GM18517 (cell line): ENCODE data around the gene RBMS3.
"Not testable (repeated sequence)": the region's sequence is repeated elsewhere in the genome, so short reads cannot be mapped to it uniquely, and the experiment has no call there.

Source experiments
- ATAC-seq: cut with Tn5 transposase; IDR thresholded peaks from one replicate; pipeline ENCODE4 v1.9.1; 2021; ENCODE audit warnings: mild to moderate bottlenecking, moderate library complexity; ENCODE audit not compliant: unreplicated experiment

The RBMS3 gene

DNA sequence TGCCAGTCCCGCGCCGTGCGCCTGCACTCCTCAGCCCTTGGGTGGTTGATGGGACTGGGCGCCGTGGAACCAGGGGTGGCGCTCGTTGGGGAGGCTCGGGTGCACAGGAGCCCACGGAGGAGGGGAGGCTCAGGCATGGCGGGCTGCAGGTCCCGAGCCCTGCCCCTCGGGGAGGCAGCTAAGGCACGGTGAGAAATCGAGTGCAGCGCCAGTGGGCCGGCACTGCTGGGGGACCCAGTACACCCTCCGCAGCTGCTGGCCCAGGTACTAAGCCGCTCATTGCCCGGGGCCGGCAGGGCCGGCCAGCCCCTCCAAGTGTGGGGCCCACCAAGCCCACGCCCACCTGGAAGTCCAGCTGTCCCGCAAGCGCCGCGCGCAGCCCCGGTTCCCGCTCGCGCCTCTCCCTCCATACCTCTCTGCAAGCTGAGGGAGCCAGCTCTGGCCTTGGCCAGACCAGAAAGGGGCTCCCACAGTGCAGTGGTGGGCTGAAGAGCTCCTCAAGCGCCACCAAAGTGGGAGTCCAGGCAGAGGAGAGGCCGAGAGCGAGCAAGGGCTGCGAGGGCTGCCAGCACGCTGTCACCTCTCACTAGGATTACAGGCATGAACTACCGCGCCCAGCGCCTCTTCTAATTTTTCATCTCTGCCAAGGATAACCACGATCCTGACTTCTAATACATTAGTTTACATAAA, 192.8 kb downstream of the RBMS3 start:
- ATAC-seq: not testable (repeated sequence)

DNA sequence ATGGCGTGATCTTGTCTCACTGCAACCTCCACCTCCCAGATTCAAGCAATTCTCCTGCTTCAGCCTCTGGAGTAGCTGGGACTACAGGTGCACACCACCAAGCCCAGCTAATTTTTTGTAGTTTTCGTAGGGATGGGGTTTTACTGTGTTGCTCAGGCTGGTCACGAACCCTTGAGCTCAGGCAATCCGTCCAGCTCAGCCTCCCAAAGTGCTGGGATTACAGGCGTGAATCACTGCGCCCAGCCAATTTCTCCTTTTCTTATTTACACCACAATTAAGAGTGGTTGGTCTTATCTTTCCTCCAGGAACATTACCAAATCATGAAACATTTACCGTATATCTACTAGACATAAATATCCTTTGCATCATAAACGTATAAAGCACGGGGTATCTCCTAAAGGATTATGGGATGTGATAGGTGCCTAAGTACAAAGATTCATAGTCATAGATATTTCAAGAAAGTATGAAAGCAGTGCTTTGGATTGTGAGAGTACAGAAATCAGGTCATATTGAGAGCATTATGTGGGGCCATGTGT, 194.5 kb downstream of the RBMS3 start:
- no peak for ATAC-seq

DNA sequence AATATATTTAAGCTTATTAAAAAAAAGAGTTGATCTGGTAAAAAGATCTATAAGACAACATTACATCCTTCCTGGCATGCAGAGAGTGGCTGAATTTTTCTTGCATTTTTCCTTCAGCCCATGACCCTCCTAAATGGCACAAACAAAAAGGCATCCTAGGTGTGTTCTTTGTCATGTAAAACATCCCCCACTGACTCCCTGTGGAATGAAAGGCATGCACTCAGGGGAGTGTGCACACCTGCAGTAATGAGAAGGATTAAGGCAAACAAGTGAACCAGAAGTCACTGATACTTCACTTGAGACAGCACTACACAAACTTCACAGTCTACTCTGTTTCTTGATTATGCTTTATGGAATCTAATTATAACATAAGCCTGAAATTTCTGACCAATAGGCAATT, 195.0 kb downstream of the RBMS3 start:
- ATAC-seq: no peak

GRCh38 chr3:29478611-29479010, 197.7 kb downstream of the RBMS3 start:
- no peak for ATAC-seq

- ATAC-seq: no peak
Observed at GRCh38 chr3:29481249-29481648, 200.4 kb downstream of the RBMS3 start.

DNA sequence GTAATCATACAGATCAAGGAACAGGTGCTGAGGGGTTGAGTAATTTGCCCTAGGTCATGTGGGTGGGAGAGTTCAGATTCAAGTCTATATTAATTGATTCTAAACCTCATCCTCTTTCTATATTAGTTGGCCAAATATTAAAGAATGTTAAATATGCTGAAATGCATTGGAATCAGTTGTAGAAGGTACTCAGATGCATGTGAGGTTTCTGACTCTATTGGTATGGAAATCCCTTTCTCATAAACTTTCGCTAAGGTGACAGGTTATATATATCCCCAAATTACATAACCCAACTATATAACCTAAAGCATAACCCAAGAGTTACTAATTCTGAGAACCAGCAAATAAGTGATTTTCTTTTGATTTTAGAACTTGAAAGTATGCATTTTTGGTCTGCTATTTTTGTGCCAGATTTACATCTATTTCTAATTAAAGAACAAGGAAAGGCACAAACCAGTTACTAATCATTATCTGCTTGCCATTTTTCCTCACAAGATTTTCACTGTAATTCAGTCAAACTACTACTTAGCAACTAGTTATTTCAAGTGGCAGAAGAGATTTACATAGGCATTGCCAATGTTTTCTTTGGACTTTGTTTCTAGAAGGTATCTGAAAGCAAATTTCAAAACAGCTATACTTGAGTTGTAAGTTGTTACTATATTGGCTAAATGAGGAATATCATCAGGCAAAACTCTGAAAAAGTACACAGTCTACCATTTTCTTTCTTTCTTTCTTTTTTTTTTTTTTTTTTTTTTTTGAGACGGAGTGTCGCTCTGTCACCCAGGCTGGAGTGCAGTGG, 201.3 kb downstream of the RBMS3 start:
- ATAC-seq: no peak

DNA sequence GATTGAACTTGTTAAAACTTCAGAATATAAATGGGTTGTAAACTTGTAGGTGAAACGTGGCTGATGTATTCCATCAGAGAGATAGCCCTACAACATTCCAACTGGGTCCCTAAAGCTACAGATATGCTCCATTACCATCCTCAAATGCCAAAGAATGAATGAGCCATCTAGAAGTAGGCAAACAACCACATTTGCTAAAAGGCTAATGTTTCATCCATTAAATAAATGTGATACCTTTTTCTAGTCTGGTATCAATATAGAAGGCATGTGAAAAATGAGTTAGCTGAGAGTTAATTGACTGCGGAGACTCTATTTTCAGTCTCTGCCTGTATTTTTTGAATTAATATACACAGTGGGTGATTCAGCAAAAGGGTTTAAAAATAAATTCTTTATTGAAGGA, 203.8 kb downstream of the RBMS3 start:
- no peak for ATAC-seq

DNA sequence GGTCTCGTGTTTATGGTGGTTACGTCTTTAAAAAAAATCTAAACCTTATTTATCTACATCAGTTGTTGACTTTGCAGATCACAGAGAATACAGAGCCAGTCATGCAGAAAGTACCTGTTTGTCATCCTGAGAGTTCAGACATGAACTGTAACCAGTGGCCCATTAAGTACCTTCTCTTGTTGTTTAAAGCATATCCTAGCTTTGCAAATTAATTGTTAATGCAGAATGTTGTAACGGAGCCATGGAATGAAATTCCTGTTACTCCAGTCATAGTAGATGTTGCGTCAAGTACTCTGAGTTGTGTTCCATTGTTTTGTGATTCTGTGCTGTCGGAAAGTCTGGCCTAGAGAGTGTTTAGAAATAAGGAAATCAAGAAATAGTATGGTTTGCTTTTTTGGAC, 205.2 kb downstream of the RBMS3 start:
- no peak for ATAC-seq

- ATAC-seq: no peak
Observed at GRCh38 chr3:29486917-29487316, 206.0 kb downstream of the RBMS3 start.

DNA sequence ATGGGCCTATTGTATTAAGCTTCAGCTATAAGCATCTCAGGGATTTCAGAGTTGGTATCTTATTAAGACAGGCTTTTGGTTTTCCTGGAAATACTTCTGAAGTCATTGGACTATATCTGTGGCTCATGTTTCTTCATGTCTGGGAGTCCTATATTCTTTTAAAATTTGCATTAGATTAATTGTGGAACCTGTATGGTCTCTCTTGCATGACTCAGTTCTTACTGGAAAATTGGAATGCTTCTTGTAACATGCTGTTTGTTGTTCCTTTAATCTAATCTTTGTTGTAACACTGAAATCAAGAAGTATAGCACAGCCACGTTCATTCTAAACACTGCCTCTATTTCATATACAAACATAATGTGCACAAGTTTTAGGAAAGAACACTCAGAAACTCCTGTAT, 208.1 kb downstream of the RBMS3 start:
- ATAC-seq: no peak

DNA sequence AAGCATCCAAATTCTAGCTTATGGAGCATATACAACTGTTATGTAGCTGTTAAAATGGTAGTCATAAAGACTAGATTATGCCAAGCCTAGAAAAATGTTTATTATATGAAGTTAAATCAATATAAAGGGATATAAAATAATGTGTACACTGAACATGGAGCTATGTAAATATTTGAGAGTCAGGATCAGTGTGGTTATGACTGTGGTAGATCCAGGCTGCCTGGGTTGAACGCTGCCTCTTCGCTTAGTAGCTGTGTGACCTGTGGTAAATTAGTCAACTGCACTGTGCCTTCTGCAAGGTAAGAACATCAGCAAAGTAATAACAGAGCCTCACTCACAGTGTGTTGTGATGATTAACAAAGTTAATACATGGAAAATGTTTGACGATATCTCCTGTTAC, 212.2 kb downstream of the RBMS3 start:
- no peak for ATAC-seq

GRCh38 chr3:29494305-29495036, 213.6 kb downstream of the RBMS3 start:
- no peak for ATAC-seq

- no peak for ATAC-seq
Observed at GRCh38 chr3:29497282-29497681, 216.4 kb downstream of the RBMS3 start.

DNA sequence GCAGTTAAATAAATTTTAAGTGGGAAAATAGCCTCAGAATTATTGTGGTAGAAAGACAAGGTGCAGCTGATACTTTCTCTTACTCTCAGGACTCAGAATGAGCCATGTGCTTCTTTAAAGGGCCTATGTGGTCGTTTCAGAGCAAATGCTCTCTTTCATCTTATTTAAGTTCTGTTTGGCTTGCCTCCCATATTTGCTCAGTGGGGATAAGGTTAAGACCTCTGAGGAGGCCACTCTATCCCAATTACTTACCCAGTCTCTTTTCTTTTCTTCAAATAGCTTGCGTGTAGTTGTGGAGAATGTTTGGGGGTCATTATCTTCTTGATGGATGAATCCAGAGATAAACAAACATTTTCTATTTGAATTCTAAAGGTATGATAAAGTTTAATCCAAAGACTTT, 221.9 kb downstream of the RBMS3 start:
- no peak for ATAC-seq

DNA sequence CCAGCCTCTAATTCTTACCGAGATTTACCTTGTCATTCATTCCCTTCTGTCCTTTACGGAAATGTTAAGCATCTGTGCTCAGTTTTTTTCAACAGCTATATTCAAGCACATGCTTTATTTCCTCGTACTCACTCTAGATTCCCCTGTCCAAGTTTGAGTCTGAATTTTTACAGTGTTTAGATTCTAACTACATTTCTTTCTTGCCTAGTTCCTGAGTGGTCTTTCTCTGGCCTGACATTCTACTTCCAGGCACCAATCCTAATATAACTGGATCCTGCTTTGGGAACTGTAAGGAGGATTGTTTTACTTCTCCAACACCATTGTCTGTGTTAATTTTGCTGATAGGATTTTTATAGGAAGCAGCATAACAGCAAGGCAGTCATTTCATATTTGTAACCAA, 222.4 kb downstream of the RBMS3 start:
- ATAC-seq: no peak

GRCh38 chr3:29503958-29504357, 223.1 kb downstream of the RBMS3 start:
- ATAC-seq: no peak

GRCh38 chr3:29506502-29506901, 225.6 kb downstream of the RBMS3 start:
- no peak for ATAC-seq

GRCh38 chr3:29511701-29512100, 230.8 kb downstream of the RBMS3 start:
- no peak for ATAC-seq

DNA sequence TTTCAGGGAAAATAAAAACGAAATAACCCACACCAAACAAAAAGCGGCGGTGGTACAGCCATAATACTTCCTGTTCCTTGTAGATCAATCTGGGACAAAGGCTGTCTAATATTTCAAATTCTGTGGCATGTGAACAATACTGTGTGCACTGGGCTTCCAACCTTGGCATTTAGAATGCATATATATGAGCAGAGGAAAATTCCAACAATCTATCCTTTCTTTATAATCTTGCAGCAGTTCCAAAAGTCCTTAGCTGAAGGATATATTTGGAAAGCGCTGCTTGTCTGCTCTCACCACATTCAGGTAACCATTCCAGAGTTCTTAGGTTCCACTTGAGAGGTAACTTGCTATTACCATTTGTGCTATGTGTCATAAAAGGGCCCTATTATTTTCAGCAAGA, 231.8 kb downstream of the RBMS3 start:
- ATAC-seq: no peak

- ATAC-seq: no peak
Observed at GRCh38 chr3:29513236-29513635, 232.4 kb downstream of the RBMS3 start.

- ATAC-seq: no peak
Observed at GRCh38 chr3:29514170-29514569, 233.3 kb downstream of the RBMS3 start.

DNA sequence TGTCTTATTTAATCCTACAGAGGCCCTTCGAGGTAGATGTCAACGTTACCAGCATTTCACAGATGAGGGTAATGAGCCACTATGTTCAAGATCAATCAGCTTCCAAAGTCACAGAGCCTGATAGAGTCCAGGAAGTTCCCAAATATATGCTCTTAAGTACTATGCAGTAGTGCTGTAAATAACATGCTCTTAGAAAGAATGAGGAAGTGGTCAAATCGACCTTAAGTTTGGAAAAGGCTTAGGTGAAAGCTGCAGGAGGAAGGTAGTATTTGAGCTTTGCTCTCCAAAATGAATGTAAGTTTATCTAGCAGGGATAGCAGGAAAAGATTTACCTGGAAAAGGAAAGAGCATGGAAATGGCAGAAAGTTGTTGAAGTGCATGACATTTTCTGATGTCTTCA, 234.0 kb downstream of the RBMS3 start:
- ATAC-seq: no peak
